Nephron (organoid): Measurements from ENCODE around the gene SEMA4B.
A peak's percentile ranks its signal among the peaks of the same experiment; 100 is the strongest.

Experiments used
- H3K27ac Mint-ChIP-seq, 3 experiments: 2 replicates each; pipeline ENCODE4 v1.8.0; 2020; ENCODE audit warnings: mixed read lengths in 3 of 3, mild to moderate bottlenecking in 2 of 3, moderate library complexity in 1 of 3
- H3K27me3 Mint-ChIP-seq: 2 replicates; pipeline ENCODE4 v1.8.0; 2021; ENCODE audit warnings: low read depth, mild to moderate bottlenecking, moderate library complexity, mixed read lengths
- H3K36me3 Mint-ChIP-seq: 2 replicates; pipeline ENCODE4 v1.8.0; 2020; ENCODE audit warnings: low read depth, mixed read lengths
- H3K4me1 Mint-ChIP-seq: 2 replicates; pipeline ENCODE4 v1.8.0; 2020; ENCODE audit warnings: mixed read lengths
- H3K4me3 Mint-ChIP-seq, 3 experiments: 2 replicates each; pipeline ENCODE4 v1.8.0; 2020; ENCODE audit warnings: mild to moderate bottlenecking in 3 of 3, mixed read lengths in 3 of 3, moderate library complexity in 2 of 3
- H3K9me3 Mint-ChIP-seq: 2 replicates; pipeline ENCODE4 v1.8.0; 2020; ENCODE audit warnings: mixed read lengths
- CTCF ChIP-seq, 3 experiments: fragments of 200-600 bp; sonication (generic); IDR thresholded peaks; one replicate each; pipeline ENCODE4 v1.5.0; 2021; ENCODE audit warnings: antibody characterized with exemption in 3 of 3; ENCODE audit not compliant: unreplicated experiment in 3 of 3

SEMA4B gene

GRCh38 chr15:90262426-90262825 is 61.3 kb downstream of the SEMA4B start:
- H3K4me3 Mint-ChIP-seq, result peak overlapping the region; percentile 3 to 63 (median 54)
- no peak for TF ChIP-seq CTCF (IDR thresholded peaks at IDR 0.05; ENCODE audit: unreplicated experiment in 3 of 3)
- H3K27me3 Mint-ChIP-seq, result no peaks in the 10 kb centered on the region
- peaks cover 19% of the 10 kb centered on the region for H3K4me1 Mint-ChIP-seq
- peak overlapping the region in 1 of 3 experiments; percentile 5 for H3K27ac Mint-ChIP-seq
- H3K36me3 Mint-ChIP-seq, result no peaks in the 10 kb centered on the region
- H3K9me3 Mint-ChIP-seq, result no peaks in the 10 kb centered on the region

DNA sequence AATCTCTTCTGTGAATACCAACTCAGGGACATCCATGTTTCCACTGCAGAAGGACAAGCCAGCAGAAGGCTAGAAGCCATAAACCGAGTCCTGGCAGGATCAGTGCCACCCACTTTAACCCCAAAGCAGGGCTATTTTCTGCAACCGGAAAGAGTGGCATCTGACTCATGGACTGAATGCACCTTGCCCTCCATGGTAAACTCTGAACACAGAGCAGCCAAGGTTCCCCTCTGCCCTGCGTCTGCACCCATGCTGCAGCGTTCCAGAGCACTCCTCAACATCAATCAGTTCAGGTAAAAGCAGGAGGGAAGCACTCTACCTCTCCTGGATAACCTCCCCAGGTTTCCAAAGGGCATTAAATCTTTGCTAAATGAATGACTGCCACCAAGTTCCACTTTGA is 63.5 kb downstream of the SEMA4B start:
- peaks cover 36% of the 10 kb centered on the region for H3K4me1 Mint-ChIP-seq
- no peaks in the 10 kb centered on the region for H3K27me3 Mint-ChIP-seq
- no peak for TF ChIP-seq CTCF (IDR thresholded peaks at IDR 0.05; ENCODE audit: unreplicated experiment in 3 of 3)
- peak overlapping the region; percentile 97 to 99 (median 98) for H3K27ac Mint-ChIP-seq
- H3K4me3 Mint-ChIP-seq, result peak overlapping the region; percentile 98 to 99 (median 99)
- H3K9me3 Mint-ChIP-seq, result no peaks in the 10 kb centered on the region
- H3K36me3 Mint-ChIP-seq, result peaks cover 12% of the 10 kb centered on the region

GRCh38 chr15:90265271-90266060 is 64.3 kb downstream of the SEMA4B start, which contains the start of gene NGRN:
Gene NGRN (plus strand): TSS chr15:90265672. CDS start chr15:90265713, 41 bp downstream.
- Mint-ChIP-seq H3K9me3 (no peaks in the 10 kb centered on the region), H3K27me3 (no peaks in the 10 kb centered on the region), H3K4me1 (peaks cover 43% of the 10 kb centered on the region), H3K27ac (peak within 1 kb of the TSS; percentile 97 to 99 (median 98)), H3K4me3 (peak within 1 kb of the TSS; percentile 98 to 99 (median 99)), H3K36me3 (peaks cover 20% of the 10 kb centered on the region)
- no peak for TF ChIP-seq CTCF (IDR thresholded peaks at IDR 0.05; ENCODE audit: unreplicated experiment in 3 of 3)

- peak overlapping the region; percentile 97 to 99 (median 98) for H3K27ac Mint-ChIP-seq
- no peak for TF ChIP-seq CTCF (IDR thresholded peaks at IDR 0.05; ENCODE audit: unreplicated experiment in 3 of 3)
- H3K36me3 Mint-ChIP-seq, result peaks cover 23% of the 10 kb centered on the region
- H3K9me3 Mint-ChIP-seq, result no peaks in the 10 kb centered on the region
- peak overlapping the region; percentile 98 to 99 (median 99) for H3K4me3 Mint-ChIP-seq
- peaks cover 45% of the 10 kb centered on the region for H3K4me1 Mint-ChIP-seq
- no peaks in the 10 kb centered on the region for H3K27me3 Mint-ChIP-seq
Measured at GRCh38 chr15:90266061-90266431, 64.9 kb downstream of the SEMA4B start.

DNA sequence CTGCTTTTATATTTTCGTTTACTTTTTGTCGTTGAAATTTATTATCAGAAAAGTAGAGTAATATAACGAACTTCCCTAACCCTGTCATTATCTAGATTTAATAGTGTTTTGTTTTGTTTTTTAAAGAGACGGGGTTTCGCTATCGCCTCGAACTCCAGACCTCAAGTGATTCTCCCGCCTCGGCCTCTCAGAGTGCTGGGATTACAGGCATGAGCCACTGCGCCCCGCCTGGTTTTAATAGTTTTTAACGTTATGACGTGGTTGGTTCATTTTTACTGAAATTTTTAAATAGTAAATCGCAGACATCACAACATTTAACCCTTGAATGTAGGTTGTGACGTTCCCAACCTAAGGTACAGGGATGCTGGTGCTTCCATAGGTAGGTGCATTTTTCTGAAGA is 65.4 kb downstream of the SEMA4B start:
- Mint-ChIP-seq H3K9me3 (no peaks in the 10 kb centered on the region), H3K4me1 (peaks cover 45% of the 10 kb centered on the region), H3K4me3 (peak overlapping the region; percentile 98 to 99 (median 99)), H3K27me3 (no peaks in the 10 kb centered on the region), H3K27ac (peak overlapping the region; percentile 97 to 99 (median 98)), H3K36me3 (peaks cover 28% of the 10 kb centered on the region)
- no peak for TF ChIP-seq CTCF (IDR thresholded peaks at IDR 0.05; ENCODE audit: unreplicated experiment in 3 of 3)

DNA sequence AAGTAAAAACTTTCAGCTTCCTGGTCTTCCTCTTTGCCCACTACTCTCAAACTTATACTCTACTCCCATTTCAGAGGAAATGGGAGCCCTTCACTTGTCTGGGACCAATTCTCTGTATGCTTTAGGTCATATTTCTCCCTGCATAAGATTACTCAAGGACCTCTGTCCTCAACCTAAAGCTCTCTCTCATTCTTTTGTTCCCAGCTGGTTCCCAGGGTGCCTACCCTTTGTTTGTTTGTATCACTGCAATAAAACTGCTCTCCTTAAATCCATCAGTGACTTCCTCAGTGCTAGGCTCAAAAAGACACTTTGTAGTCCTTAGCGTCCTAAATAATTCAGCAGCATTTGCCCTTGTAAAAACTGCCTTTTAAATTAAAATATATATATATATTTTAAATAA is 67.3 kb downstream of the SEMA4B start:
- Mint-ChIP-seq H3K9me3 (no peaks in the 10 kb centered on the region), H3K27me3 (no peaks in the 10 kb centered on the region), H3K4me1 (peaks cover 45% of the 10 kb centered on the region), H3K36me3 (peaks cover 47% of the 10 kb centered on the region), H3K4me3 (peak overlapping the region; percentile 82 to 99 (median 85)), H3K27ac (peak overlapping the region in 2 of 3 experiments; percentile 43 to 61)
- TF ChIP-seq CTCF (IDR thresholded peaks at IDR 0.05; ENCODE audit: unreplicated experiment in 3 of 3), result no peak
